Fibroblast of skin of left biceps (primary cell): ENCODE data around the gene CCL27.

Experiments
- DNase-seq, 2 experiments: peaks; one replicate each; pipeline ENCODE4 v3.0.0-alpha.2; 2013; ENCODE audit warnings: low read depth in 2 of 2

CCL27 gene

GRCh38 chr9:34684816-34685215 lies 22.4 kb upstream of the CCL27 start:
- DNase-seq = no peak

- DNase-seq = no peak
These were observed 21.7 kb upstream of the CCL27 start for GRCh38 chr9:34684145-34684544.

DNA sequence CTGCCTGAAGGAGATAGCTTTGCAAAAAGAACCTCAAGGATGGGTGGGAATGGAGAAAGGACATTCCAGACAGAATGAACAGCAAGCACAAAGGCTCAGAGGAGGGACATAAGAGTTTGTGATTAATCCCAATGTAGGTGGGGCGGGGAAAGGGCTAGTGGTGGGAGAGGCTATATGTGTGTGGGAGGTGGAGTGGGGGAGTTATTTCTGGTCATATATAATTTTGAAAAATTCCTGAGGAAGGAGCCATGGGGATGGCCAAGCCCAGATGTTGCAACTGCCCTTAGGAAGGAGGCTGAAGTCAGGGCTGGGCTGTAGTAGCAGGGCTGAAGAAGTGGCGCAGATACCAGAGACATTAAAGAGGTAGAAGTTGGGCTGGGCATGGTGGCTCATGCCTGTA lies 13.4 kb upstream of the CCL27 start:
- no peak for DNase-seq

DNA sequence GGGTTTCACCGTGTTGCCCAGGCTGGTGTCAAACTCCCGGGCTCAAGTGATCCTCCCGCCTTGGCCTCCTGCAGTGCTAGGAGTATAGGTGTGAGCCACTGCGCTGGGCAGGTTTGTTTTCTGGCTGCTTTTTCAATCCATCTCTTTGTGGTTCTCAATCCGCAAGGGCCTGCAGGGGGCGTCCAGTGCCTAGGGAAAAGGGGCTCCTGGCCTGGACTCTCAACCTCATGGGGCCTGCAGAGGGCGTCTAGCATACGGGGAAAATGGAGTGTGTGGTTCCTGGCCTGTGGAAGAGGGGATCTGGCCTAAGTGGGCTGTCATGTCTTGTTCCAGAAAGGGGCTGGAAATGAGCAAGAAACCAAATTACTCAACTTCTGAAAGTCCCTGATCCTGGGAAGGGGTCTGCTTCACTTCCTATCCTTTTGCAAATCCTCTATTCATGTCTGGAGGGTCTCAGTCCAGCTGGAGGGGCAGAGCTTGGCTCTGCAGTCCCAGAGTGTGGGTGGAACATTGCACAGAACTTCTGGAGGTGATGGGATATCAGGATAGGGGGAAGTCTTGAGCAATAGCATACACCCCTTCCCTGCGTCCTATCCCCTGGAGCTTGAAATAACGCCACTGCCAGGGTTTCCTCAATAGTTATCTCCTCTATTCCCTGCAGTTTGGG lies 12.7 kb upstream of the CCL27 start:
- DNase-seq = peak in 1 of 2 experiments; percentile 38

DNA sequence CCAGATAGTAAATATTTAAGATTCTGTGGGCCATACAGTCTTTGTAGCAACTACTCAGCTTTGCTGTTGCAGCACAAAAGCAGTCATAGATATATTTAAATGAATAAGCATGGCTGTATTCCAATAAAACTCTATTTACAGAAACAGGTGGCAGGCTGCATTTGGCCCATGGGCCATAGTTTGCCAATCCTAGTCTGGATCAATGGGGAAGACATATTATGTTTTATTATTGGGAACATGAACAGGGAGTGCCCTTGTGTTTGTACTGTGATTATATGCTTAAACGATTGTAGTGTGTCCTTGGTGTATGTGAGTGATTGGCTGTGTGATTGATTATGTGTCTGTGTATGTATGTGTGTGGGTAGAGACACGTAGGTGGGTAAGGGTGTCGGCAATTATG lies 12.0 kb upstream of the CCL27 start:
- DNase-seq = no peak

DNA sequence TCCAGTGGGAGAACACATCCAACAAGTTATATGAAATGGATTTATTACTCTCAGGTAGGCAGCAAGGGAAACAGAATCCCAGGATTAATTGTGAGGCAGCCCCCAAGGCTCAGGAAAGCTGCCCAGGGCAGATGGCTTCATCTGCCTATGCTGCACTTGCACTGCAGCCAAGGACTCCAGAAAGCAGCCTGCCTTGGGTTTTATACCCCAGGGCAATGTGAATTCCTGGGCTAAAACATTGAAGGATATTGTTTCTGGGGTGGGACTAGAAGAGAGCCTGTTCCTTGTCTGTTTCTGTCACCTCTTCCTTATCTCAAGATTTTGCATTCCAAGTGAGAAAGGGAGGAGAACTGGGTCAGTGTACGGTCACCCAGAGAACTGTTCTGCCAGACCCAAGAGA lies 8.8 kb upstream of the CCL27 start:
- DNase-seq = no peak

GRCh38 chr9:34669809-34670562 lies 7.5 kb upstream of the CCL27 start:
- DNase-seq = no peak

DNA sequence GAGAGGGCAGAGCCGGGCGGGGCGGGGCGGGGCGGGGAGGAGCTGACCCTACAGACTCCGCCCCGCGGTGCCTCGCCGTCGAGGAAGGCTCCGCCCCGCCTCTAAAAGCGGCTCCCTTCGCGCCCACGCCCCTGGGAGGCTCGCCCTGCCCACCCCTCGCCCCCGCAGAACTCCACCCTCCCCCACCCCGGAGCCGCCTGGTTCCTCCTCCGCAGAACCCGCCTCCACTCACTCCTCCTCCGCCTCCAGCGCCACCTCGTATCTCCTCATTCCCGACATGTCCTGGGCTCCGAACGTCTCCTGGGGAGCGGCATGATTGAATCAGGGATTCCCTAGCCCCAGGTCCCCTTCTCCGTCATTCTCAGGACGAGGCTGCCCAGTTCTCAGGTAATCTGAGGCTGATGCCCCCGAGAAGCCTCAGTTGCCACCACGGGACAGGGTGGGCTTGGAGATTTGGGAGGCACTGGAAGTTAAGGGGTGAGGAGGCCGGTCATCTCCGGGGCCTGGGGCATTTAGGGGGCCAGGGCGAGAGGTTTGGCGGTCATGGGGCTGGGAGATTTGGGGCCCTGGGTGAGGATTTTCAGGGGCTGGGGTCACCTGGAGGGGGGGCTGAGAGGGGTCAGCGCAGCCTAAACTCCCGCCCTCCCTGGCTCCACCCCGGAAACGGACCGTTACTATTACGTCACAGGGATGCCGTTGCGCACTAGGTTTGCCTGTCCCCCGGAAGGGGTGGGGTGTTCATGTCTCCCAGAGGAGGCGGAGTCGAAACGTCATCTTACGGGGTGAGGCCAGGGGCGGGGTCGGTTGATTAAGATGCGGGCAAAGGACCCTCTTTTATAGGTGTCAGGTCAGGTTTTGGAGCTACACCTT lies 3.2 kb upstream of the CCL27 start:
- peak; percentile 79 to 87 for DNase-seq

GRCh38 chr9:34665067-34665380 lies 2.6 kb upstream of the CCL27 start:
- no peak for DNase-seq

- DNase-seq = no peak
These were observed 2.0 kb upstream of the CCL27 start for GRCh38 chr9:34664281-34665066.

DNA sequence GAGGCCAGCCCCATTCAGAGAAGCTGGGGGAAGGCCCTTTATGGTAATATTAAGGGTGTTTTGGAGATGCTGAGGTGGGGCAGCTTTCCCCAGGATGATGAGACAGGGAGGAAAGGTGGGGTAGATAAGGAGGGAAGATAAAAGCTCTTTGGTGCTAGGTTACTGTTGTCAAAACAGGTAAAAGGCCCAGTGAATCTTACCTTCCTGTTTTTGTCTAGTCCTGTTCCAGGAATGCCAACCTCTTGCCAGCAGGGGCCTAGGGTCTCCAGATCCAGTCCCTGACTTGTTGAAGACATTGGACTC lies 797 bp upstream of the CCL27 start:
- DNase-seq = no peak

DNA sequence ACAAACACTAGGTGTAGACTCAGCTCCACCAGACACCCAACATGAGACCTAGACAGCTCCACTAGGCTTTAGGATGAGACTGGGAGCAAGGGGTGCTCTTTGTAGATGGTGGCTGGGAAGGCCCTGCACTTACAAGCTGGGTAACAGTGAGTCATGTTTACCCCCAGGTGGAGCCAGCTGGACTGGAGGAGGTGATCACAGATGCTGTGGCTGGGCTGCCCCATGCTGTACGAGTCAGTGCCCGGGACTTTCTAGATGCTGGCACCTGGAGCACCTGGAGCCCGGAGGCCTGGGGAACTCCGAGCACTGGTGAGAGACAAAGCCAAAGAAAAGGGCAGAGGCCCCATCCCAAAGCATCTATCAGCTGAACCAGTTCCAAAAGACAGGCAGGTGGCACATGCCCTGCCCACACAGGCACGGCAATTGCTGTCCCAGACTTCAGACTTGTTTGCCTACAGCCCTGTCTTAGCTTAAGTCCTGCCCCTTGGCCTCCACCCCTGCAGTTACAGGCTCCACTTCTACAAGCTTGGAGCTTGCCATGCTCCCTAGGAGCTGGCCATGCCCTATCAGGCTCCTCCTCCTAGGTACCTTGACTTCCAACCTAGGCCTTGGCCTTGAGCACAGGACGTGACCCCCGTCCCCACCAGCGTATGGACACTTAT lies 2.7 kb downstream of the CCL27 start:
- no peak for DNase-seq

DNA sequence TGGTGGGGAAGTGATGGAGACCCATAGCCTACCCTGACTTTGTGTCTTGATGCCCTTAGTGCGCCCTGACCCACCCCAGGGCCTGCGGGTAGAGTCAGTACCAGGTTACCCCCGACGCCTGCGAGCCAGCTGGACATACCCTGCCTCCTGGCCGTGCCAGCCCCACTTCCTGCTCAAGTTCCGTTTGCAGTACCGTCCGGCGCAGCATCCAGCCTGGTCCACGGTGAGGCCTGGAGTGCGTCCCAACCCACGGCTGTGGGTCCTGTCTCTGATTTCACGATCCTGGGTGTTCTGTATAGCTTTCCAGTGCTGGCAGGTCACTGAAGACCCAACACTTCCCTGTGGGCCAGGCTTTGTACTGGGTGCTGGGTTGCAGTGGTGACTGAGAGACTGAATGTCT lies 4.0 kb downstream of the CCL27 start:
- no peak for DNase-seq

- no peak for DNase-seq
These were observed 5.5 kb downstream of the CCL27 start for GRCh38 chr9:34656992-34657391.

DNA sequence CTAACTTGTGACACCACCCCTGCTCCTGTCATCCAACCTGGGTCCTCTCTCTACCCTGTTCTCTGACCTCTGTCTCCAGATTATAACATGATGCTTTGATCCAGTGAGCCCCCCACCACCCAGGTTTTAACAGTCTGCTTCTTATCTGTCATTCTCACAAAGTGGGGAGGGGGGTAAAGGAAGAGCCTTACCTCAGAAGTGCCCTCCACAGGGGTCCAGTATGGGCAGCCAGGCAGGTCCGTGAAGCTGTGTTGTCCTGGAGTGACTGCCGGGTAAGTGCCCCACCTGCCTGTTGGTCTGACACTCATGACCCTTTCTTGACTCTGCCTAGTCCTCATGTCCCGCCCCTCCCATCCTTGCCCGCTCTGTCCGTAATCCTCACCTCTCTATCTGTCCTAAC lies 7.1 kb downstream of the CCL27 start:
- DNase-seq = no peak

GRCh38 chr9:34654323-34655051 lies 8.0 kb downstream of the CCL27 start:
- DNase-seq = peak; percentile 76 to 78

DNA sequence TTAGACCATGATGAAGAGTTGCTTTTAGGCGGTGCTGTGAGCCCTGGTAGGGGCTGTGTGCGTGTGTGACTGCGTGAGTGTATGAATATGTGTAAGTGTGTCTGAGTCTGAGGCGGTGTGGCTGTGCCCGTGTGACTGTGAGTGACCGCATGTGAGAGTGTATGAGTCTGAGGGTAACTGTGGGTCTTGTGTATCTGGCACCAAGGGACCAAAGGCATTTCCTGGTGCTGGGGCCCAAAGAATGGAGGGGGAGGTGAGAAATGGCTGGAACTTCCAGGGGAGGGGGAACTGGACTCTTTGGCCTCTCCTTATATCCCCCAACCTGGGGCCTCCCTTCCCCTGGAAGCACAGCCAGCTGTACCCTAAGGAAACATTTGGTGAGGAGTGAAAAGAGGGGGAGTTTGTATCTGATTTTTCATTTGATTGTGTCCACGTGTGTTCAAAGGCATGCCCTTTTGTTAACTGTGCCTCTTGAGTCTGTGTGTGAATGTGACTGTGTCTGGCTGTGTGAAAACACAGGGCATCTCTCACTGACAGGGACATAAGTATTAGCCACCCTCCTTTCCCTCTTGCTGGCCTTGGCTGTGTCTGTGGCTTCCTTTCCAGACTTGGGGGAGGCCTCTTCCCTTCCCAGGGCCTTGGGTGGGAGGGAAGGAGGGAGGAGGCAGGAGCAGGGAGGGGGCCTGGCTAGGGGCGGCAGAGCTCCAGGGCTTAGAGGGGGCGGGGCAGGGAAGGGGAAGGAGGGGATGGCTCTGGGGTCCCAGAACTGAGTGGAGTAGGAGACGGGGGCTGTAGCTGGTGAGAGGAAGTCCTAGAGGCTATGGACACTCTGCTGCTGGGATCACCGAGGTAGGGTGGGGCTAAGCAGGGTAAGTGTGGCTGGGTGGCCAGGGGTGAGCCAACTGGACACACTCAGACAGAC lies 9.0 kb downstream of the CCL27 start:
- no peak for DNase-seq

DNA sequence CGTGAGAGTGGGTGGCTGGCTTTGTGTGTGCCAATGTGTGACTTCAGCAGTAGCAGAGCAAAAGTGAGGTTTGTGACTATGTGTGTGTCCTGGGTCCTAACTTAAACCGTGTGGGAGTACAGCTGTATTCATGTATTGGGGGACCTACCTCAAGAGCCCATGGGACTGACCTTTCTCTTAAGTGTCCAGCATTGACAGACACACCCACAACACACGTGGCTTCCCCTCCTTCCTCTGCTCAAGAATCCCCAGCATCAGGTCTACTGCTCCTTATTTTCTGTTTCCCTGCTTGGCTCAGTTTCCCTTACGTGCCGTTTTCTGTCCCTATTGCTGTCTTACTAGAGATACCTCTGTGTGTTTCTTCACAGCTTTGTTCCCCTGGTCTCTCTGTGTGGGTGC lies 9.9 kb downstream of the CCL27 start:
- no peak for DNase-seq

DNA sequence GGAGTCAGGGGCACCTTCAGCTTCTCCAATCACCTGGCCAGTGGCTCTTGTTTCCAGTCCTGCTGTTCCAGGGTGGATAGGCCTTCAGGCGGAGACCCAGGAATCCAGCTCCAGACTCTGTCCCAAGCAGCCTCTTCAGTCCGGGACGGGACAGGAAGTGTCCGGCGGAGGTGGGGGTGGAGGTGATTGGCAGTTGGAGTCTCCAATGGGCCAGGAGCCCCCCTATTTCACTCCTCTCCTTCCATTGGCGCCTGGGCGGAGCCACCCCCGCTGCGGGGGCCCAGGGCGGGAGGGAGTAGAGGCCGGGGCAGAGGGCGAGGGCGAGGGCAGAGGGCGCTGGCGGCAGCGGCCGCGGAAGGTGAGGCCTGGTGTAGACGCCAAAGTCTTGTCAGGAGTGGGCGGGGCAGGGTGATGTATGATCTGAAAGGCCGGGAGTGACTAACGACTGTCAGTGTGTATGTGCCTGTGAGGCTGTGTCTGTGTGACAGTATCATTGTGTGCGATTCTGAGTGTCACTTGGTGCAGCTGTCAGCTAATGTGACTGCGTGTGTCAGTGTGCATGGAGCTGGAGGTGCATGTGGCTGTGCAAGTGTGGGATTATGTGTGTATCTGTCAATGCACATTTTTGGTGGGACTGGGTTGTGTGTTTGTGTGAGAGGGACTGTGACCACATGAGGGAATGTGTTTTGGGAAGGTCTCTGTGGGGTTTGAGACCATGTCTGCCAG lies 10.4 kb downstream of the CCL27 start, which contains the start of gene IL11RA:
Gene IL11RA, plus strand, starts transcription at position 310 of the 726 bp plus-strand sequence. CDS start 3,033 bp downstream, outside the sequence.
- no peak for DNase-seq
